CD14-positive monocyte (primary cell): ENCODE results near the gene DENND6B. TPM values are rescaled to one million over a fixed set of nuclear protein-coding genes. Genes with fewer than 3 reads are reported as not detected.

Experiments used
- DNase-seq, 3 donors: peaks; one replicate each; pipeline ENCODE4 v3.0.0-alpha.2; 2011 to 2022
- H2AFZ ChIP-seq: 2 replicates; pipeline ENCODE4 v1.6.0; 2012; ENCODE audit warnings: mild to moderate bottlenecking, low read depth, low read length, inconsistent platforms; ENCODE audit not compliant: insufficient read depth, poor library complexity, severe bottlenecking
- H3K27ac ChIP-seq, 2 donors: 1 replicate in 1 of 2; 2 replicates in 1 of 2; pipeline ENCODE4 v1.5.1; 2012 to 2013; ENCODE audit warnings: low read length in 2 of 2, control low read depth in 1 of 2, inconsistent platforms in 1 of 2, low read depth in 1 of 2, mild to moderate bottlenecking in 1 of 2
- H3K27me3 ChIP-seq, 2 donors: one replicate each; pipeline versions ENCODE4 v1.6.0 to v1.6.1; 2011 to 2013; ENCODE audit warnings: low read length in 2 of 2; ENCODE audit not compliant: control insufficient read depth in 2 of 2, insufficient read depth in 2 of 2
- H3K36me3 ChIP-seq, 2 donors: replicated peaks in 1 of 2; 1 replicate in 1 of 2; 2 replicates in 1 of 2; pipeline versions ENCODE4 v1.5.1 to v1.6.1; 2012 to 2013; ENCODE audit warnings: low read length in 2 of 2, control low read depth in 1 of 2, inconsistent platforms in 1 of 2, mild to moderate bottlenecking in 1 of 2; ENCODE audit not compliant: insufficient read depth in 2 of 2, control insufficient read depth in 1 of 2
- H3K4me1 ChIP-seq, 2 donors: 1 replicate in 1 of 2; 2 replicates in 1 of 2; pipeline versions ENCODE4 v1.5.1 to v1.6.1; 2012 to 2013; ENCODE audit warnings: low read length in 2 of 2, control low read depth in 1 of 2, inconsistent platforms in 1 of 2, mild to moderate bottlenecking in 1 of 2, moderate library complexity in 1 of 2; ENCODE audit not compliant: insufficient read depth in 2 of 2, control insufficient read depth in 1 of 2
- H3K4me2 ChIP-seq: replicated peaks from 2 replicates; pipeline ENCODE3; 2012; ENCODE audit warnings: low read length, moderate library complexity, mild to moderate bottlenecking; ENCODE audit not compliant: poor library complexity, severe bottlenecking; ENCODE audit errors: extremely low read depth
- H3K4me3 ChIP-seq, 3 experiments: fragments of 200-600 bp in 1 of 3; sonication (generic) in 1 of 3; replicated peaks in 1 of 3; 1 replicate in 2 of 3; 2 replicates in 1 of 3; pipeline ENCODE4 v1.5.1; 2011 to 2013; ENCODE audit warnings: low read length in 3 of 3, mild to moderate bottlenecking in 3 of 3, control low read depth in 2 of 3, low read depth in 2 of 3, inconsistent platforms in 1 of 3, moderate library complexity in 1 of 3
- H3K79me2 ChIP-seq: 2 replicates; pipeline ENCODE4 v1.6.0; 2012; ENCODE audit warnings: mild to moderate bottlenecking, control low read depth, inconsistent platforms, low read length, moderate library complexity; ENCODE audit not compliant: insufficient read depth
- H3K9ac ChIP-seq: 2 replicates; pipeline ENCODE4 v1.6.0; 2017; ENCODE audit warnings: low read length, mild to moderate bottlenecking; ENCODE audit not compliant: insufficient read depth, poor library complexity, severe bottlenecking
- H3K9me3 ChIP-seq, 2 donors: replicated peaks in 1 of 2; 1 replicate in 1 of 2; 2 replicates in 1 of 2; pipeline versions ENCODE4 v1.5.1 to v1.6.1; 2012 to 2013; ENCODE audit warnings: low read length in 2 of 2, control low read depth in 1 of 2; ENCODE audit not compliant: control insufficient read depth in 1 of 2, insufficient read depth in 1 of 2
- H4K20me1 ChIP-seq: 2 replicates; pipeline ENCODE4 v1.6.0; 2012; ENCODE audit warnings: mild to moderate bottlenecking, low read length, control low read depth, moderate library complexity; ENCODE audit not compliant: insufficient read depth
- H3K27ac Mint-ChIP-seq, 7 donors: one replicate each; pipeline ENCODE4 v1.8.0; 2020; ENCODE audit warnings: mild to moderate bottlenecking in 7 of 7, mixed read lengths in 7 of 7, moderate library complexity in 6 of 7, inconsistent platforms in 2 of 7
- H3K27me3 Mint-ChIP-seq, 3 donors: one replicate each; pipeline ENCODE4 v1.8.0; 2021 to 2022; ENCODE audit warnings: low read depth in 3 of 3, mild to moderate bottlenecking in 3 of 3, mixed read lengths in 3 of 3, moderate library complexity in 3 of 3, inconsistent platforms in 1 of 3
- H3K36me3 Mint-ChIP-seq, 2 donors: one replicate each; pipeline ENCODE4 v1.8.0; 2020; ENCODE audit warnings: mixed read lengths in 2 of 2, inconsistent platforms in 1 of 2, mild to moderate bottlenecking in 1 of 2
- H3K4me1 Mint-ChIP-seq: one replicate; pipeline ENCODE4 v1.8.0; 2020; ENCODE audit warnings: mild to moderate bottlenecking, mixed read lengths
- H3K4me3 Mint-ChIP-seq, 2 donors: one replicate each; pipeline ENCODE4 v1.8.0; 2020; ENCODE audit warnings: mild to moderate bottlenecking in 2 of 2, mixed read lengths in 2 of 2, moderate library complexity in 1 of 2
- H3K9me3 Mint-ChIP-seq, 7 donors: one replicate each; pipeline ENCODE4 v1.8.0; 2020 to 2022; ENCODE audit warnings: mixed read lengths in 7 of 7, mild to moderate bottlenecking in 6 of 7, moderate library complexity in 6 of 7, inconsistent platforms in 2 of 7
- CTCF ChIP-seq: fragments of 200-600 bp; IDR thresholded peaks from one replicate; pipeline ENCODE4 v1.8.0; 2022; ENCODE audit warnings: antibody characterized with exemption, mild to moderate bottlenecking
- WGBS: methylation state at CpG from one replicate; pipeline ENCODE4 v1.1.5; 2013; ENCODE audit warnings: missing lambda C conversion rate; ENCODE audit not compliant: insufficient coverage; 5-methylcytosine and 5-hydroxymethylcytosine counted together
- intact Hi-C, 2 donors: fragments of 100-400 bp; cut with micrococcal nuclease; formaldehyde crosslinking; loops; one replicate each; pipeline versions ENCODE4 v1.15.0 to v1.15.1; 2023
- polyA plus RNA-seq, 3 donors: library from polyadenylated mRNA; depleted of rRNA in 1 of 3; unstranded in 2 of 3; stranded (reverse) in 1 of 3; fragments of 300-500 nt in 2 of 3; fragments of >200 nt in 1 of 3; fragmentation: Illumina TruSeq in 2 of 3; gene quantifications; 1 replicate in 2 of 3; 2 replicates in 1 of 3; pipeline ENCODE4 v1.2.3, GENCODE V29; 2012 to 2021

The DENND6B gene
- polyA plus RNA-seq, 3 donors = 1.7 to 10.6 (median 2.1) TPM

DNA sequence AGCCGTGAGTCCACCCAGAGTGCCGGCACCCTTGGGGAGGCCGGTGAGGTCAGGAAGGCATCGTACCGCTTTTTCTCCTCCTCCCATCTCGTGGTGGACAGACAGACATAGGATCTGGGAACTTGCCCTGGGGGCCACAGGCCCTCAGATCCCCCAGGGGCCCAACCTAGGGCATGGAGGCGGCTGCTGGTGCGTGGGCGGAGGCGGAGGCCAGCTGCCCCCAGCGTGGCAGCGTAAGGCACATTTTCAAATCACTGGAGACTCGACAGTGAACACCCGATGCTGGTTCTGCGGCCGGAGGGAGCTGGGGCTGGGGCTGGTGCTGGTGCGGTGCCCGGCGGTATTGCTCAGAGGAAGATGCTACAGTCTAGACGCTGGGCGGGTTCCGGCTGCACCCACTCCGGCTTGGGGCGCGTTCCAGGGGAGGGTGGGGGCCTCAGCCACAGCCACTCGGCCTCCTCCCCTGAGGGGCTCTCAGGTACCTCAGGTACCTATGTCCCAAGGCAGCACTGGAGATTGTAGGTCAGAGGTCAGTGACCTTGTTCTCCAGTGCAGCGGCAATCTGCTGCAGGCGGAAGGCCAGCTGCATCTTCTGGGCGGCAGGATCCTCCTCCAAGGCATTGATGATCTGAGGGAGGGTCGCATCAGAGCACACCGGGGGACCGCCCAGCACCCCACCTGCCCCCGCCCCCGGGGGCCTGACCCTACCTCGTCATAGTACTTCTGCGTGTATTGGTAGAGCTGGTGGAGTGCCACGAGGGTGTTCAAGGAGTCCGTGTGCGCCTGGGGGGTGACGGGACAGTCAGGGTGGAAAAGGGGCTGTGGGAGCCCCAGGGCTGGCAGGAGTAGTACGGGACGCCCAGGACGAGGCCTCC is 51.4 kb downstream of the DENND6B start:
- Mint-ChIP-seq H3K36me3 (peaks cover 45 to 69% of the 10 kb centered on the region in 2 donors), H3K27me3 (peaks cover 13 to 30% (median 23%) of the 10 kb centered on the region in 3 donors), H3K4me3 (no peak overlapping the region), H3K4me1 (peaks cover 20% of the 10 kb centered on the region), H3K9me3 (peaks cover 0 to 3% (median 0%) of the 10 kb centered on the region in 7 donors), H3K27ac (no peak overlapping the region)
- H3K4me3 ChIP-seq = no peak overlapping the region
- peaks cover 58 to 61% of the 10 kb centered on the region in 2 donors for H3K36me3 ChIP-seq
- H4K20me1 ChIP-seq = peaks cover 94% of the 10 kb centered on the region
- H3K9me3 ChIP-seq = no peaks in the 10 kb centered on the region
- intact Hi-C loops = loop anchor here (1.0 to 5.0 kb wide), 4 partner anchors 51 to 67 kb away; partner anchors contain the start of genes DENND6B (in 2 of the 2) and PPP6R2 (in 1 of the 2)
- H3K27ac ChIP-seq = no peak overlapping the region
- no peak overlapping the region for H3K4me2 ChIP-seq
- H3K79me2 ChIP-seq = no peaks in the 10 kb centered on the region
- no peak for DNase-seq
- H3K9ac ChIP-seq = no peak overlapping the region
- H3K4me1 ChIP-seq = peaks cover 17 to 25% of the 10 kb centered on the region in 2 donors
- no peak for TF ChIP-seq CTCF
- WGBS = 92% methylated on average over 35 of the region's 43 CpGs
- no peak overlapping the region for H2AFZ ChIP-seq
- peaks cover 9 to 19% of the 10 kb centered on the region in 2 donors for H3K27me3 ChIP-seq

DNA sequence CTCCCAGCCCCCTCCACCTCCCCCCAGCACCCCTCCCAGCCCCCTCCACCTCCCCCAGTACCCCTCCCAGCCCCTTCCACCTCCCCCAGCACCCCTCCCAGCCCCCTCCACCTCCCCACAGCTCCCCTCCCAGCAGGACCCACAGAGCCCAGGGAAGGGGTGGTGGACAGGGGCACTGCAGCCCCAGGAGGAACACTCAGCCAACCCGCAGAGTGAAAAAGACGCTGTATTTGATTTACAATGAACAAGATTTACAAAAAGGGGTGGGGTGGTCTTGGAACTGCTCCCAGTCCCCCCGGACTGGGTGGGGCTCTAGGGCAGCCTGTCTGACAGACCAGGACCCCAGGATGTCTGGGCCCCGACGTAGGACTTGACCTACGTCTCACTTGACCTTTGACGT is 52.0 kb downstream of the DENND6B start:
- H3K27me3 Mint-ChIP-seq = peaks cover 13 to 34% (median 24%) of the 10 kb centered on the region in 3 donors
- Histone ChIP-seq H3K4me3 (no peak overlapping the region), H2AFZ (no peak overlapping the region), H4K20me1 (peaks cover 89% of the 10 kb centered on the region), H3K79me2 (no peaks in the 10 kb centered on the region), H3K36me3 (peaks cover 52 to 54% of the 10 kb centered on the region in 2 donors), H3K27me3 (peaks cover 9 to 22% of the 10 kb centered on the region in 2 donors), H3K27ac (no peak overlapping the region), H3K4me2 (no peak overlapping the region), H3K9me3 (peaks cover 0 to under 1% of the 10 kb centered on the region in 2 donors), H3K9ac (no peak overlapping the region), H3K4me1 (peaks cover 20 to 32% of the 10 kb centered on the region in 2 donors)
- no peak for TF ChIP-seq CTCF
- H3K9me3 Mint-ChIP-seq = peaks cover 0 to 3% (median 0%) of the 10 kb centered on the region in 7 donors
- WGBS = 87% methylated on average over 5 of the region's 7 CpGs
- DNase-seq = no peak
- H3K27ac Mint-ChIP-seq = peak overlapping the region in 1 of 7 donors; percentile 30
- peaks cover 41 to 63% of the 10 kb centered on the region in 2 donors for H3K36me3 Mint-ChIP-seq
- intact Hi-C loops = loop anchor here in 1 of 2 donors (5.0 kb wide), 2 partner anchors 53 to 68 kb away; partner anchors contain the start of genes DENND6B and PPP6R2
- peaks cover 20% of the 10 kb centered on the region for H3K4me1 Mint-ChIP-seq
- H3K4me3 Mint-ChIP-seq = no peak overlapping the region
